Osteoblast (primary cell): ENCODE measurements around the gene C7orf25. TPM values are rescaled to one million over a fixed set of nuclear protein-coding genes. Genes with fewer than 3 reads are reported as not detected.

ENCODE experiments used
- DNase-seq: peaks from one replicate; pipeline ENCODE4 v3.0.0; 2011; ENCODE audit warnings: low spot score, mixed read lengths; ENCODE audit not compliant: insufficient read length; ENCODE audit errors: missing footprints
- H2AFZ ChIP-seq: 2 replicates; pipeline ENCODE4 v1.6.0; 2011; ENCODE audit warnings: mild to moderate bottlenecking, low read length
- H3K27ac ChIP-seq: 2 replicates; pipeline ENCODE4 v1.5.1; 2011; ENCODE audit warnings: mild to moderate bottlenecking, low read depth, low read length, moderate library complexity
- H3K27me3 ChIP-seq: 2 replicates; pipeline ENCODE4 v1.6.0; 2012; ENCODE audit warnings: mild to moderate bottlenecking, control low read depth, inconsistent platforms, low read length, moderate library complexity; ENCODE audit not compliant: insufficient read depth
- H3K36me3 ChIP-seq: 2 replicates; pipeline ENCODE4 v1.5.1; 2011; ENCODE audit warnings: mild to moderate bottlenecking, low read length, control low read depth, moderate library complexity; ENCODE audit not compliant: insufficient read depth
- H3K4me1 ChIP-seq: 2 replicates; pipeline ENCODE4 v1.5.1; 2011; ENCODE audit warnings: mild to moderate bottlenecking, low read length, control low read depth, moderate library complexity; ENCODE audit not compliant: insufficient read depth
- H3K4me2 ChIP-seq: 2 replicates; pipeline ENCODE4 v1.6.0; 2011; ENCODE audit warnings: mild to moderate bottlenecking, low read length; ENCODE audit not compliant: insufficient read depth
- H3K4me3 ChIP-seq: fragments of 200-600 bp; sonication (generic); 3 replicates; pipeline ENCODE4 v1.5.1; 2012; ENCODE audit warnings: mild to moderate bottlenecking, low read length, inconsistent platforms; ENCODE audit not compliant: insufficient read depth
- H3K79me2 ChIP-seq: 2 replicates; pipeline ENCODE4 v1.6.0; 2012; ENCODE audit warnings: mild to moderate bottlenecking, low read length, control low read depth, inconsistent platforms; ENCODE audit not compliant: insufficient read depth
- H3K9me3 ChIP-seq: 2 replicates; pipeline ENCODE4 v1.5.1; 2011; ENCODE audit warnings: low read depth, low read length, control low read depth
- H4K20me1 ChIP-seq: 2 replicates; pipeline ENCODE4 v1.6.0; 2012; ENCODE audit warnings: mild to moderate bottlenecking, low read length, control low read depth; ENCODE audit not compliant: insufficient read depth
- CTCF ChIP-seq: IDR thresholded peaks from 2 replicates; pipeline ENCODE4 v1.5.1; 2011; ENCODE audit warnings: mild to moderate bottlenecking, low read depth, low read length, moderate library complexity; ENCODE audit errors: extremely low read depth
- total RNA-seq: library from RNA; depleted of rRNA; stranded (reverse); fragments of >200 nt; gene quantifications from 2 replicates; pipeline ENCODE4 v1.2.3, GENCODE V29; 2012

C7orf25 gene
- total RNA-seq, 1 donor: 8.7 TPM

GRCh38 chr7:42939457-42940240 lies 27.8 kb upstream of the C7orf25 start:
- DNase-seq: no peak
- TF ChIP-seq CTCF: no peak
- Histone ChIP-seq H4K20me1 (no peaks in the 10 kb centered on the region), H3K4me1 (no peaks in the 10 kb centered on the region), H3K4me2 (no peak overlapping the region), H3K27me3 (no peaks in the 10 kb centered on the region), H3K27ac (no peak overlapping the region), H3K36me3 (peaks cover 33% of the 10 kb centered on the region), H3K4me3 (no peak overlapping the region), H3K9me3 (no peaks in the 10 kb centered on the region), H2AFZ (no peak overlapping the region), H3K79me2 (peaks cover 7% of the 10 kb centered on the region)

GRCh38 chr7:42935861-42936260 lies 24.0 kb upstream of the C7orf25 start:
- H4K20me1 ChIP-seq: peaks cover 11% of the 10 kb centered on the region
- H3K27ac ChIP-seq: no peak overlapping the region
- H3K27me3 ChIP-seq: no peaks in the 10 kb centered on the region
- peaks cover 42% of the 10 kb centered on the region for H3K79me2 ChIP-seq
- TF ChIP-seq CTCF: no peak
- peaks cover 7% of the 10 kb centered on the region for H3K4me1 ChIP-seq
- H3K4me2 ChIP-seq: no peak overlapping the region
- H2AFZ ChIP-seq: no peak overlapping the region
- no peak overlapping the region for H3K4me3 ChIP-seq
- H3K36me3 ChIP-seq: peaks cover 33% of the 10 kb centered on the region
- DNase-seq: no peak
- no peaks in the 10 kb centered on the region for H3K9me3 ChIP-seq

GRCh38 chr7:42934291-42934690 lies 22.4 kb upstream of the C7orf25 start:
- peaks cover 58% of the 10 kb centered on the region for H3K79me2 ChIP-seq

More at GRCh38 chr7:42934291-42934690, 22.4 kb upstream of the C7orf25 start:
- DNase-seq: no peak
- no peak overlapping the region for H2AFZ ChIP-seq
- peaks cover 33% of the 10 kb centered on the region for H3K36me3 ChIP-seq
- H3K4me2 ChIP-seq: no peak overlapping the region
- TF ChIP-seq CTCF: no peak
- H3K4me3 ChIP-seq: no peak overlapping the region
- peaks cover 19% of the 10 kb centered on the region for H3K4me1 ChIP-seq
- peaks cover 23% of the 10 kb centered on the region for H4K20me1 ChIP-seq
- H3K9me3 ChIP-seq: no peaks in the 10 kb centered on the region
- no peaks in the 10 kb centered on the region for H3K27me3 ChIP-seq
- H3K27ac ChIP-seq: no peak overlapping the region
